Heart left ventricle (tissue), 13 donors: Measurements from ENCODE around the gene SFT2D3.

Source experiments
- POLR2A ChIP-seq, 2 donors: fragments of 450-650 bp; IDR thresholded peaks; one replicate each; pipeline ENCODE4 v1.6.1; 2017; ENCODE audit warnings: antibody characterized with exemption in 2 of 2, mild to moderate bottlenecking in 2 of 2, moderate library complexity in 2 of 2
- TF ChIP-seq, protein P1 (sequence below), 12 donors: fragments of 200-600 bp; sonication (generic) in 4 of 12; IDR thresholded peaks; one replicate each; pipeline versions ENCODE4 v1.5.0 to v1.8.0; 2018 to 2022; ENCODE audit warnings: antibody characterized with exemption in 12 of 12, mild to moderate bottlenecking in 5 of 12
- donor health status: ischemic (EF 13 %, LVEDD 7.1; RV severe dilation, severe dysfunction).
- donor health status: DM: no; HTN: yes; CAD: no.
- donor health status: DM: no; HTN: no; CAD: no.
- donor health status: ischemic (EF 25% LVEDD 6.9; RV normal size, moderate dysfunction).
- donor health status: ischemic (EF 25% LVEDD 5.7; RV mildly dilated, moderate dysfunction).
- donor health status: ischemic (EF 35%, LVEDD 5.7; RV mildly dilated, moderate dysfunction).
- donor health status: nonischemic (EF 11% LVEDD 7.7; RV severe dilation, severe dysfunction).
- donor health status: DM: yes; HTN: yes; CAD: no.
- donor health status: PGD.
- donor health status: ischemic (EF 29% LVEDD 5.4; RV normal size, mild dysfunction).
- donor health status: nonischemic (EF 23%, LVEDD 6.1; RV moderate dilation, normal function).

DNA sequence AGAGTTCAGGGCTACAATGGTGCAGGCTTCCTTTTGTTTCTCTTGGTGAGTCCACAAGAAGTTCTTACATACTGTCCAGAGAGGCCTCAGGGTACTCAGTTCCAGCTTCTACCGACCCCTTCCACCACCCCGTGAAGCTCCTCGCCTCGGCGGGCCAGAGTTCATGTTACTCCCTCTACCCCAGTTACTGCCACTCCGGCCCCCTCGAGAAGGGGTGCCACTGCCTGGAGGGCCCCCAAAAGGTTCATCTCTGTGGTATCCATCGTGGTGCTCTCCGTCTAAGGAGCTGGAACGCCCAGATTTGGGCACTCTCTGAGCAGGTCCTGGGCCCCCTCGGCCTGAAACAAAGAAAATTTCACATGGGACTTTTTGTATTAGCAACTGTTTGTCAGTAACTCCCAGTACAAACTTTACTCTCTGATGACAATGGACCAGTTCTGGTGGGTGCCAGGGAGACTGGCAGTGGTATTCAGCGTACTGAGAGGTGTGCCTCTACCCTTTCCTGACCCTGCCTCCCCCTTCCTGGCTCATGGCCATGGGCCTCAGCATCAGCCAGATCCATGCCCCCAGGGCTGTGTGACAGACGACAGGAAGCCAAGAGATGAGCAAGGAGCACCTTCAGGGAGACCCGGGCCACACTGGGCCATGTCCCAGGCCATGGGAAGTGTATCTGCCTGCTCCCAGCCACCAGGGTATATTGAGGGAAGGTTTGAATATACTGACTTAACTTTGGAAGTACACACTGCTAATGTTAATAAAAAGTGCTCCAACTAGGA, 5.1 kb downstream of the SFT2D3 start:
- TF ChIP-seq, protein P1, sequence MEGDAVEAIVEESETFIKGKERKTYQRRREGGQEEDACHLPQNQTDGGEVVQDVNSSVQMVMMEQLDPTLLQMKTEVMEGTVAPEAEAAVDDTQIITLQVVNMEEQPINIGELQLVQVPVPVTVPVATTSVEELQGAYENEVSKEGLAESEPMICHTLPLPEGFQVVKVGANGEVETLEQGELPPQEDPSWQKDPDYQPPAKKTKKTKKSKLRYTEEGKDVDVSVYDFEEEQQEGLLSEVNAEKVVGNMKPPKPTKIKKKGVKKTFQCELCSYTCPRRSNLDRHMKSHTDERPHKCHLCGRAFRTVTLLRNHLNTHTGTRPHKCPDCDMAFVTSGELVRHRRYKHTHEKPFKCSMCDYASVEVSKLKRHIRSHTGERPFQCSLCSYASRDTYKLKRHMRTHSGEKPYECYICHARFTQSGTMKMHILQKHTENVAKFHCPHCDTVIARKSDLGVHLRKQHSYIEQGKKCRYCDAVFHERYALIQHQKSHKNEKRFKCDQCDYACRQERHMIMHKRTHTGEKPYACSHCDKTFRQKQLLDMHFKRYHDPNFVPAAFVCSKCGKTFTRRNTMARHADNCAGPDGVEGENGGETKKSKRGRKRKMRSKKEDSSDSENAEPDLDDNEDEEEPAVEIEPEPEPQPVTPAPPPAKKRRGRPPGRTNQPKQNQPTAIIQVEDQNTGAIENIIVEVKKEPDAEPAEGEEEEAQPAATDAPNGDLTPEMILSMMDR (IDR thresholded peaks at IDR 0.05) = no peak
- TF ChIP-seq POLR2A (IDR thresholded peaks at IDR 0.05) = no peak
